ENCODE data around the gene DCAF12L1.

Gene DCAF12L1

GRCh38 chrX:126552313-126553022 lies at the start of gene DCAF12L1:
DCAF12L1 (minus strand) TSS chrX:126552814; CDS start chrX:126552608, 206 bp downstream.
- peak; percentile 44 for DNase-seq (ENCODE audit: low spot score)

DNA sequence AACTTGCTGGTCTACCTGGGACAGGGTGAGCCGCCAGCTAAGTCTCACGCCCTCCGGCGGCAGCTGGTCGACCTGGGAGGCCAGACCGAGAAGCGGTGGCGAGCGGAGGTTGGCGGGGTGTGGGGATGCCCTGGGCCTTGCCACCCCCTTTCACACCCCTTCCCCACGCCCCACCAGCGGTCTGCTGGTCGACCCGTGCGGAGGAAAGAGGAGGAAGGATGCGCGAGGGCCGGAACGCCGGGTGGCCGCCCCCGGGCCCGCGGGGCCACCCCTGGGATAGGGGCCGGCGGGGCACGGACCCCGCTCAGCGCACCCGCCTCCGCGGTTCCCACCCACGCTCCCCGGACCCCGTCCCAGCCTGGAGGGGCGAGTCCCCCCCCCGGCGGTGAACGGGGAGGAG lies 28.3 kb upstream of the DCAF12L1 start:
- no peak for DNase-seq (ENCODE audit: low spot score)

- no peak for DNase-seq (ENCODE audit: low spot score)
These were observed 23.3 kb upstream of the DCAF12L1 start for GRCh38 chrX:126575911-126576310.

GRCh38 chrX:126557151-126557550 lies 4.5 kb upstream of the DCAF12L1 start:
- peak; percentile 8 for DNase-seq (ENCODE audit: low spot score)

- no peak for DNase-seq (ENCODE audit: low spot score)
These were observed 795 bp downstream of the DCAF12L1 start for GRCh38 chrX:126551725-126552312.

- peak; percentile 66 for DNase-seq (ENCODE audit: low spot score)
These were observed 1.3 kb downstream of the DCAF12L1 start for GRCh38 chrX:126551306-126551705.

GRCh38 chrX:126550816-126551215 lies 1.8 kb downstream of the DCAF12L1 start:
- peak; percentile 82 for DNase-seq (ENCODE audit: low spot score)

GRCh38 chrX:126509923-126510322 lies 42.7 kb downstream of the DCAF12L1 start:
- DNase-seq (ENCODE audit: low spot score): no peak

Measured in kidney tubule cell (primary cell).